ENCODE data around the gene ZNF362.

DNA sequence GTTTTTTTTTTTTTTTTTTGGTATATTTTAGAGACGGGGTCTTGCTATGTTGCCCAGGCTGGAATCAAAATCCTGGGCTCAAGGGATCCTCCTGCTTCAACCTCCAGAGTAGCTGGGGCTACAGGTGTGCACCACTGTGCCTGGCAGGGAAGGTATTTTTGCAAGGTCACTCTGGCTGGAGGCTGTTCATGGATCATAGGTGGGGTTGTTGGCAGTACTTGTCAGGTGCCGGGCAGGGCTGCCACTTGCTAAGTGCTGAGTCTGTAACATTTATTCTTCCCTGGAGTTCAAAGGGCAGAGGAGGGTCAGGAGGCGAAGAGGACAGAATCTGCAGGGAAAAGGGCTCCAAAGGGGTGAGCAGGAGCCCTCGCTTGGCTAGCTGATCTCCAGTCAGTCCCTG, 40.5 kb downstream of the ZNF362 start:
- TF ChIP-seq POLR2A (IDR thresholded peaks at IDR 0.05) (no peak), POLR2AphosphoS5 (IDR thresholded peaks at IDR 0.05; ENCODE audit: insufficient read depth in 1 of 2, low read depth in 1 of 2) (no peak)
